Vagina (tissue), 2 donors: ENCODE data around the gene EML4. TPM values are rescaled to one million over a fixed set of nuclear protein-coding genes. Genes with fewer than 3 reads are reported as not detected.

Experiments used
- DNase-seq, 2 donors: peaks; one replicate each; pipeline ENCODE4 v3.0.0-alpha.2; 2017; ENCODE audit errors: extremely low spot score in 2 of 2
- H3K27ac ChIP-seq: fragments of 200-600 bp; sonication (generic); one replicate; pipeline ENCODE4 v1.5.1; 2019
- H3K27me3 ChIP-seq: fragments of 200-600 bp; sonication (generic); one replicate; pipeline ENCODE4 v1.5.1; 2019
- H3K36me3 ChIP-seq, 2 donors: fragments of 200-600 bp; sonication (generic); one replicate each; pipeline ENCODE4 v1.5.1; 2017 to 2019
- H3K4me1 ChIP-seq: fragments of 200-600 bp; sonication (generic); one replicate; pipeline ENCODE4 v1.5.1; 2019
- H3K4me3 ChIP-seq, 2 donors: fragments of 200-600 bp; sonication (generic); 1 replicate in 1 of 2; 2 replicates in 1 of 2; pipeline ENCODE4 v1.5.1; 2016 to 2019
- H3K9me3 ChIP-seq: fragments of 200-600 bp; sonication (generic); one replicate; pipeline ENCODE4 v1.5.1; 2019
- POLR2A ChIP-seq, 2 donors: fragments of 450-650 bp; IDR thresholded peaks; one replicate each; pipeline ENCODE4 v1.6.1; 2017; ENCODE audit warnings: antibody characterized with exemption in 2 of 2, mild to moderate bottlenecking in 2 of 2, moderate library complexity in 2 of 2
- POLR2AphosphoS5 ChIP-seq, 2 donors: sonication (generic); formaldehyde crosslinking; IDR thresholded peaks; one replicate each; pipeline ENCODE4 v1.9.0; 2017; ENCODE audit warnings: antibody characterized with exemption in 2 of 2, mild to moderate bottlenecking in 2 of 2, low read depth in 1 of 2; ENCODE audit not compliant: insufficient read depth in 1 of 2
- intact Hi-C: fragments of 100-400 bp; cut with DNase I; formaldehyde crosslinking; loops from one replicate; pipeline ENCODE4 v1.15.1; 2023
- total RNA-seq: library from RNA; depleted of rRNA; stranded (reverse); fragments of >200 nt; gene quantifications from one replicate; pipeline ENCODE4 v1.2.3, GENCODE V29; 2016
- TF ChIP-seq, protein P1 (sequence below), 3 experiments: fragments of 450-650 bp in 2 of 3; fragments of 200-600 bp in 1 of 3; sonication (generic) in 1 of 3; IDR thresholded peaks; one replicate each; pipeline ENCODE4 v1.5.1; 2017 to 2019; ENCODE audit warnings: antibody characterized with exemption in 3 of 3, mild to moderate bottlenecking in 2 of 3, moderate library complexity in 2 of 3

EML4 gene
- total RNA-seq, 1 donor from 2014 or later = 26.0 TPM

DNA sequence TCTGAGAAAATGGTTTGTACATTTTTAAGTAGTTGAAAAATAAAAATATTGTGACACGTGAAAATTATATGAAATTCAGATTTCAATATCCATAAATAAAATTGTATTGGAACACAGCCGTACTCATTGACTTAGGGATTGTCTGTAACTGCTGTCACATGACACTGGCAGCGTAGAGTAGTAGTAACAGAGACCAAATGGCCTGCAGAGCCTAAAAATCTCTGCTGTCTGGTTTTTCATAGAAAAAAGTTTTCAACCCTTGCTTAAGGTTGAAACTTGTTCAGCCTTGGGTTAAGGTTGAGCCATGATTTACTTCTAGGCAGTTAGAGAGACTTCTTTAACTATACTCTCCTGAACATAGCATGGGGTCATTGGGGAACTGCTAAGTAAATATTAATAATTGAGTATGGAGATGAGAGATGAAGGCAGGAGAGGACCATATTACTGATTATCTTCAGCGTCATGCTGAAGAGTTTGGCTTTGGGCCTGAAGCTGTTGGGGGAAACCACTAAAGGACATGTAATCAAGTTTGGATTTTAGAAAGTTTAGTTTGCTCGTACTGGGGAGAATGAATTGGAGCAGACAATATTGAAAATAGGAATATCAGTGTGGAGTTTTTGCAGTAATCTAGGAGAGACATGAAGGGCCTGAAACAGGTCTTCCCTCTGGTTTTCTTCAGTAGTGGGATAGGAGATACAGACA lies 16.2 kb downstream of the EML4 start:
- Histone ChIP-seq H3K36me3 (no peaks in the 10 kb centered on the region), H3K27ac (no peak overlapping the region), H3K9me3 (no peaks in the 10 kb centered on the region), H3K4me1 (peaks cover 10% of the 10 kb centered on the region), H3K4me3 (no peak overlapping the region), H3K27me3 (no peaks in the 10 kb centered on the region)
- intact Hi-C loops = no loop called here
- DNase-seq = no peak
- TF ChIP-seq POLR2A (IDR thresholded peaks at IDR 0.05) (no peak), POLR2AphosphoS5 (IDR thresholded peaks at IDR 0.05; ENCODE audit: insufficient read depth in 1 of 2, low read depth in 1 of 2) (no peak)
- TF ChIP-seq, protein P1, sequence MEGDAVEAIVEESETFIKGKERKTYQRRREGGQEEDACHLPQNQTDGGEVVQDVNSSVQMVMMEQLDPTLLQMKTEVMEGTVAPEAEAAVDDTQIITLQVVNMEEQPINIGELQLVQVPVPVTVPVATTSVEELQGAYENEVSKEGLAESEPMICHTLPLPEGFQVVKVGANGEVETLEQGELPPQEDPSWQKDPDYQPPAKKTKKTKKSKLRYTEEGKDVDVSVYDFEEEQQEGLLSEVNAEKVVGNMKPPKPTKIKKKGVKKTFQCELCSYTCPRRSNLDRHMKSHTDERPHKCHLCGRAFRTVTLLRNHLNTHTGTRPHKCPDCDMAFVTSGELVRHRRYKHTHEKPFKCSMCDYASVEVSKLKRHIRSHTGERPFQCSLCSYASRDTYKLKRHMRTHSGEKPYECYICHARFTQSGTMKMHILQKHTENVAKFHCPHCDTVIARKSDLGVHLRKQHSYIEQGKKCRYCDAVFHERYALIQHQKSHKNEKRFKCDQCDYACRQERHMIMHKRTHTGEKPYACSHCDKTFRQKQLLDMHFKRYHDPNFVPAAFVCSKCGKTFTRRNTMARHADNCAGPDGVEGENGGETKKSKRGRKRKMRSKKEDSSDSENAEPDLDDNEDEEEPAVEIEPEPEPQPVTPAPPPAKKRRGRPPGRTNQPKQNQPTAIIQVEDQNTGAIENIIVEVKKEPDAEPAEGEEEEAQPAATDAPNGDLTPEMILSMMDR (IDR thresholded peaks at IDR 0.05) = no peak

DNA sequence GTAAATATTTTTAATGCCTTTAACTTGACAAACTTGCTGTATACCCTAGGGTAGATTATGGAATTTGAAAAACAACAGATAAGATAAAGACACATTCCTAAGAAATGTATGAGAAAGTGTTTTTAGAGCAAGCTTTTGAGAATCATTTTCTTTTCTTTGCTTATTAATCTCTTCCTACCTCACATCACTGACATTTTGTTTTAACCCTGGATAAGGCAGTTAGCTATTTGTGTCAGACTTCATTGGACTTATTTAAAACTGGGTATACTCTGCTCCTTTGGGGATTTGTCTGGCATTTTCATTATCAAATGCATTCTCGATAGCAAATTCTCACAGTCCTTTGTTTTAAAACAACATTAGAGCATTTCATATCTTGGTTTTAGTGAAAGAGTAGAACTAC lies 17.2 kb downstream of the EML4 start:
- Histone ChIP-seq H3K36me3 (no peaks in the 10 kb centered on the region), H3K4me1 (peaks cover 6% of the 10 kb centered on the region), H3K27me3 (no peaks in the 10 kb centered on the region), H3K27ac (no peak overlapping the region), H3K9me3 (no peaks in the 10 kb centered on the region), H3K4me3 (no peak overlapping the region)
- TF ChIP-seq POLR2AphosphoS5 (IDR thresholded peaks at IDR 0.05; ENCODE audit: insufficient read depth in 1 of 2, low read depth in 1 of 2) (no peak), POLR2A (IDR thresholded peaks at IDR 0.05) (no peak)
- TF ChIP-seq, protein P1 (IDR thresholded peaks at IDR 0.05) = no peak
- DNase-seq = no peak
- intact Hi-C loops = no loop called here

DNA sequence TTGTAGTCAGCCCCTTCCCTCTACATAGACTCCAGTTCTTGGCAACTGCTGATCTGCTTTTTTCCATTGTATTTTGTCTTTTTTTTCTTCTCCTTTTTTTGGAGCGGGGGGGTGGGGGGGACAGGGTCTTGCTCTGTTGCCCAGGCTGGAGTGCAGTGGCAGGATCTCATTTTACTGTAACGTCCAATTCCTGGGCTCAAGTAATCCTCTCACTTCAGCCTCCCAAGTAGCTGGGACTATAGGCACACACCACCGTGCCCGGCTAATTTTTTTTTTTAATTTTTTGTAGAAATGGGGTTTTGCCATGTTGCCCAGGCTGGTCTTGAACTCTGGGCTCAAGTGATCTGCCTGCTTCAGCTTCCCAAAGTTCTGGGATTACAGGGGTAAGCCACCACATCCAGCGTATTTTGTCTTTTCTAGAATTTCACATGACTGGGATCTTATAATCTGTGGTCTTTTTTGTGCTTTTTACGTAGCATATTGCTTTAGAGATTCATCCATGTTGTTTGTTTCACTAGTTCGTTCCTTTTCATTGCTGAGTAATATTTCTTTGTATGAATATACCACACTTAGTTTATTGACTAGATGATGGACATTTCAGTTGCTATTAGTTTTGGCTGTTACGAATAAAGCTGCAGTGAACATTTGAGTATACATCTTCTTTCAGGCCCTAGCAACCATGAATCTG lies 17.9 kb downstream of the EML4 start:
- Histone ChIP-seq H3K4me3 (no peak overlapping the region), H3K4me1 (peaks cover 6% of the 10 kb centered on the region), H3K27ac (no peak overlapping the region), H3K9me3 (no peaks in the 10 kb centered on the region), H3K27me3 (no peaks in the 10 kb centered on the region), H3K36me3 (no peaks in the 10 kb centered on the region)
- DNase-seq = no peak
- TF ChIP-seq, protein P1 (IDR thresholded peaks at IDR 0.05) = no peak
- TF ChIP-seq POLR2AphosphoS5 (IDR thresholded peaks at IDR 0.05; ENCODE audit: insufficient read depth in 1 of 2, low read depth in 1 of 2) = no peak
- no peak for TF ChIP-seq POLR2A (IDR thresholded peaks at IDR 0.05)
- intact Hi-C loops = no loop called here

DNA sequence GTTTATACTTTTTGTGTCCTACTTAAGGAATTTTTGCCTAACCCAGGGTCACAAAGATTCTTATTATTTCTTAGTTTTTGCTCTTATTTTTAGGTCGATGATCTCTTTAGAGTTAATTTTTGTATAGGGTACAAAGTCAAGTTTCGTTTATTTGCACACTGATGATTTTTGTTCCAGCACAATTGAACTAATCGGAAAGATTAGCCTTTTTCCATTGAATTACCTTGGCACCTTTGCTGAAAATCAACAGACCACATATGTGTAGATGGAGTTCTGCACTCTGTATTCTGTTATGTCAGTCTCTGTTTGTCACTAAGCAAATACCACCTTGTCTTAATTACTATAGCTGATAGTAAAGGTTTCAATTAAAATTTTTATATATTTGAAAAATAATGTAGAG lies 18.7 kb downstream of the EML4 start:
- no peak for DNase-seq
- Histone ChIP-seq H3K9me3 (no peaks in the 10 kb centered on the region), H3K4me3 (no peak overlapping the region), H3K27ac (no peak overlapping the region), H3K27me3 (no peaks in the 10 kb centered on the region), H3K4me1 (peaks cover 6% of the 10 kb centered on the region), H3K36me3 (no peaks in the 10 kb centered on the region)
- intact Hi-C loops = no loop called here
- TF ChIP-seq POLR2A (IDR thresholded peaks at IDR 0.05) = no peak
- TF ChIP-seq, protein P1 (IDR thresholded peaks at IDR 0.05) = no peak
- TF ChIP-seq POLR2AphosphoS5 (IDR thresholded peaks at IDR 0.05; ENCODE audit: insufficient read depth in 1 of 2, low read depth in 1 of 2) = no peak

- Histone ChIP-seq H3K4me1 (peaks cover 14% of the 10 kb centered on the region), H3K27me3 (no peaks in the 10 kb centered on the region), H3K9me3 (no peaks in the 10 kb centered on the region), H3K4me3 (no peak overlapping the region), H3K27ac (no peak overlapping the region), H3K36me3 (no peaks in the 10 kb centered on the region)
- TF ChIP-seq POLR2A (IDR thresholded peaks at IDR 0.05) (no peak), POLR2AphosphoS5 (IDR thresholded peaks at IDR 0.05; ENCODE audit: insufficient read depth in 1 of 2, low read depth in 1 of 2) (no peak)
- TF ChIP-seq, protein P1 (IDR thresholded peaks at IDR 0.05) = no peak
- no peak for DNase-seq
- intact Hi-C loops = no loop called here
These were observed 20.0 kb downstream of the EML4 start for GRCh38 chr2:42189235-42189566.
